Glutamatergic neuron (in vitro differentiated cells): Measurements from ENCODE around the gene GPRC5D. TPM values are rescaled to one million over a fixed set of nuclear protein-coding genes. Genes with fewer than 3 reads are reported as not detected.
A peak's percentile ranks its signal among the peaks of the same experiment; 100 is the strongest.

Experiments used
- DNase-seq: peaks from one replicate; pipeline ENCODE4 v3.0.0; 2022
- H3K27ac Mint-ChIP-seq: one replicate; pipeline ENCODE4 v1.8.0; 2020; ENCODE audit warnings: mild to moderate bottlenecking, mixed read lengths, inconsistent platforms; ENCODE audit not compliant: unreplicated experiment
- H3K27me3 Mint-ChIP-seq: one replicate; pipeline ENCODE4 v1.8.0; 2020; ENCODE audit warnings: mild to moderate bottlenecking, moderate library complexity, mixed read lengths, inconsistent platforms; ENCODE audit not compliant: unreplicated experiment
- H3K36me3 Mint-ChIP-seq: one replicate; pipeline ENCODE4 v1.8.0; 2020; ENCODE audit warnings: mild to moderate bottlenecking, mixed read lengths, inconsistent platforms; ENCODE audit not compliant: unreplicated experiment
- H3K4me1 Mint-ChIP-seq: one replicate; pipeline ENCODE4 v1.8.0; 2020; ENCODE audit warnings: mild to moderate bottlenecking, low read depth, mixed read lengths, inconsistent platforms; ENCODE audit not compliant: unreplicated experiment
- H3K4me3 Mint-ChIP-seq: one replicate; pipeline ENCODE4 v1.8.0; 2020; ENCODE audit warnings: mild to moderate bottlenecking, mixed read lengths, inconsistent platforms; ENCODE audit not compliant: unreplicated experiment
- H3K9me3 Mint-ChIP-seq: one replicate; pipeline ENCODE4 v1.8.0; 2020; ENCODE audit warnings: mild to moderate bottlenecking, moderate library complexity, mixed read lengths, inconsistent platforms; ENCODE audit not compliant: unreplicated experiment
- CTCF ChIP-seq: fragments of 200-600 bp; sonication (generic); IDR thresholded peaks from one replicate; pipeline ENCODE4 v1.5.0; 2021; ENCODE audit not compliant: partially characterized antibody, unreplicated experiment
- total RNA-seq: library from RNA; stranded (reverse); fragmentation: NEBNext Ultra II Directional; extraction: Animal tissue kit (Norgen Biotek cat#: 25700); gene quantifications from one replicate; pipeline ENCODE4 v1.2.1, GENCODE V29; 2021; ENCODE audit not compliant: unreplicated experiment

The GPRC5D gene
- total RNA-seq, 1 donor from 2014 or later = not detected

GRCh38 chr12:12974211-12974610, 22.2 kb upstream of the GPRC5D start:
- peaks cover 6% of the 10 kb centered on the region for H3K9me3 Mint-ChIP-seq
- H3K4me1 Mint-ChIP-seq = no peaks in the 10 kb centered on the region
- H3K36me3 Mint-ChIP-seq = peaks cover 16% of the 10 kb centered on the region
- DNase-seq = no peak
- no peak overlapping the region for H3K4me3 Mint-ChIP-seq
- TF ChIP-seq CTCF = no peak
- H3K27me3 Mint-ChIP-seq = peaks cover 1% of the 10 kb centered on the region
- no peak overlapping the region for H3K27ac Mint-ChIP-seq

- Mint-ChIP-seq H3K4me1 (no peaks in the 10 kb centered on the region), H3K36me3 (peaks cover 16% of the 10 kb centered on the region), H3K27ac (no peak overlapping the region), H3K9me3 (peaks cover 6% of the 10 kb centered on the region), H3K4me3 (no peak overlapping the region), H3K27me3 (peaks cover 1% of the 10 kb centered on the region)
- TF ChIP-seq CTCF = no peak
- no peak for DNase-seq
Observed at GRCh38 chr12:12973019-12973418, 21.0 kb upstream of the GPRC5D start.

GRCh38 chr12:12965836-12966235, 13.9 kb upstream of the GPRC5D start:
- Mint-ChIP-seq H3K4me3 (no peak overlapping the region), H3K27me3 (peaks cover under 1% of the 10 kb centered on the region), H3K36me3 (peaks cover 7% of the 10 kb centered on the region), H3K27ac (no peak overlapping the region), H3K4me1 (peaks cover 2% of the 10 kb centered on the region), H3K9me3 (peaks cover 2% of the 10 kb centered on the region)
- no peak for DNase-seq
- no peak for TF ChIP-seq CTCF

GRCh38 chr12:12964255-12964654, 12.3 kb upstream of the GPRC5D start:
- Mint-ChIP-seq H3K36me3 (peaks cover 7% of the 10 kb centered on the region), H3K27me3 (peaks cover 2% of the 10 kb centered on the region), H3K27ac (no peak overlapping the region), H3K9me3 (peaks cover 4% of the 10 kb centered on the region), H3K4me1 (peaks cover 6% of the 10 kb centered on the region), H3K4me3 (no peak overlapping the region)
- TF ChIP-seq CTCF = no peak
- no peak for DNase-seq

- peak overlapping the region; percentile 56 for H3K27ac Mint-ChIP-seq
- peaks cover 7% of the 10 kb centered on the region for H3K36me3 Mint-ChIP-seq
- H3K4me1 Mint-ChIP-seq = peaks cover 11% of the 10 kb centered on the region
- peaks cover 6% of the 10 kb centered on the region for H3K9me3 Mint-ChIP-seq
- no peak overlapping the region for H3K4me3 Mint-ChIP-seq
- peaks cover 2% of the 10 kb centered on the region for H3K27me3 Mint-ChIP-seq
- TF ChIP-seq CTCF = no peak
- DNase-seq = peak; percentile 33
Observed at GRCh38 chr12:12960639-12961209, 8.8 kb upstream of the GPRC5D start.
